ENCODE results near the gene SMIM15.

DNA sequence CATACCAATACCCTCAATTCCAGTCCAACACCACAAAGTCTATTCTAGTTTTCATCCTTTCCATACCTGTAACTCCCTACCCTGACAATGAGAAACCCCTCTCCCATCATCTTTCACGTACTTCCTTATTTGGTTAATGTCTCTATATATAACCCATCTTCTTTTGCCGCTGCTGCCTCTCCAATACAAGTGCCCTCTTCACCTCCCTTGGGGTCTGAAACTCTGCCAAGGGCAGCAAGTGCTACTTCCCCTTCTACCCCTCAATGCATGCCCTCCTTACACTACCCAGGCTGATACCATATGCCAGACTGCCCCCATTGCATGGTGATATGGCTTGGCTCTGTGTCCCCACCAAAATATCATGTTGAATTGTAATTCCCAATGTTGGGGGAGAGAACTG lies 24.4 kb upstream of the SMIM15 start:
- TF ChIP-seq, protein P1, sequence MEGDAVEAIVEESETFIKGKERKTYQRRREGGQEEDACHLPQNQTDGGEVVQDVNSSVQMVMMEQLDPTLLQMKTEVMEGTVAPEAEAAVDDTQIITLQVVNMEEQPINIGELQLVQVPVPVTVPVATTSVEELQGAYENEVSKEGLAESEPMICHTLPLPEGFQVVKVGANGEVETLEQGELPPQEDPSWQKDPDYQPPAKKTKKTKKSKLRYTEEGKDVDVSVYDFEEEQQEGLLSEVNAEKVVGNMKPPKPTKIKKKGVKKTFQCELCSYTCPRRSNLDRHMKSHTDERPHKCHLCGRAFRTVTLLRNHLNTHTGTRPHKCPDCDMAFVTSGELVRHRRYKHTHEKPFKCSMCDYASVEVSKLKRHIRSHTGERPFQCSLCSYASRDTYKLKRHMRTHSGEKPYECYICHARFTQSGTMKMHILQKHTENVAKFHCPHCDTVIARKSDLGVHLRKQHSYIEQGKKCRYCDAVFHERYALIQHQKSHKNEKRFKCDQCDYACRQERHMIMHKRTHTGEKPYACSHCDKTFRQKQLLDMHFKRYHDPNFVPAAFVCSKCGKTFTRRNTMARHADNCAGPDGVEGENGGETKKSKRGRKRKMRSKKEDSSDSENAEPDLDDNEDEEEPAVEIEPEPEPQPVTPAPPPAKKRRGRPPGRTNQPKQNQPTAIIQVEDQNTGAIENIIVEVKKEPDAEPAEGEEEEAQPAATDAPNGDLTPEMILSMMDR (IDR thresholded peaks at IDR 0.05; ENCODE audit: low read length), result no peak
- TF ChIP-seq EZH2phosphoT487 (IDR thresholded peaks at IDR 0.05; ENCODE audit: low read length), result no peak

All from MM.1S (cell line).